T-helper 1 cell (primary cell): Measurements from ENCODE around the gene GNG7.
A peak's percentile ranks its signal among the peaks of the same experiment; 100 is the strongest.
"Not testable (repeated sequence)": the region's sequence is repeated elsewhere in the genome, so short reads cannot be mapped to it uniquely, and the experiment has no call there.

Source experiments
- DNase-seq, 5 donors: peaks; one replicate each; pipeline ENCODE4 v3.0.0-alpha.2; 2012 to 2020

Gene GNG7

DNA sequence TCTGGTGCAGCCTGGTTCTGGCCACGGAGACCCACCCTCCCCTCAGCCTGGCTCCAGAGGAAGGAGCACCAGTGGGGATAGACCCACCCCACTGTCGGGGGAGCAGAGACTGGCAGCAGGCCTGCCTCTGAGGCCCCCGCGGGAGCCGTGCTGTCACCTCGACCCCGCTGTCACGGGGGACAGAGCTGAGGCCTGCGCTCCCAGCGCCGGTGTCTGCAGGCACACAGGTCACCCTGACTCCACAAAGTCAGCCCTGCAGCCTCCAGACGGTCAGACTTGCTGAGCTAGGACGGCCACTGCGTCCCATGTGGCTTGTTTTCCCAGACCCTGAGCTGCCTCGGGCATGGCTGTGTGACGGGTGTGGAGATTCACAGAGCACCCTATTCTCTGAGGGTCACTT is 32.3 kb downstream of the GNG7 start:
- no peak for DNase-seq

DNA sequence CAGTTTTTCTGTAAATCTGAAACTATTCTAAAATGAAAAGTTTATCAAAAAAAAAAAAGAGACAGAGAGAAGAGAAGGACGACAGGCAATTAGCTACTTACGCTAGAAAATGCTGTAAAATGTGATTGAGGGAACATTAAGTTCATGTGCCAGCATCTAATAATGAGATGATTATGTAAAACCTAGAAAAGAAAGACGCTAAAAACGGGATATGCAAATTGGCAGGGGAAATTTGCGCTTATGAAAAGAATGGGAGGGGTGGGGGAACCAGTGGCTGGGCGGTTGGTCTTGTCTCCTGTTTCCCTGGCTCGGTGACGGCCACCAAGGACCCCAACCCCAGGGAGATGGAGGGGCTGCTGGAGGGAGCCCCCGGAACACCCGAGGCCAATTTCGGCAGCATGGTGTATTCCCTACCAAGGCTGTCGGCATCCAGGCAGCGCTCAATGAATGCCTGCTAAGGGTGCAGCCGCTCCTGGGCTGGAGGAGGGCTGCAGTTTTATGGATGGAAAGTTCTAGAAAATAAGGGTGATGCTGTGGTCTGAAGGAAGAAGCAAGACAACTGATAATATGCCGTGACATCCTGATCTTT is 34.2 kb downstream of the GNG7 start:
- DNase-seq, result no peak

DNA sequence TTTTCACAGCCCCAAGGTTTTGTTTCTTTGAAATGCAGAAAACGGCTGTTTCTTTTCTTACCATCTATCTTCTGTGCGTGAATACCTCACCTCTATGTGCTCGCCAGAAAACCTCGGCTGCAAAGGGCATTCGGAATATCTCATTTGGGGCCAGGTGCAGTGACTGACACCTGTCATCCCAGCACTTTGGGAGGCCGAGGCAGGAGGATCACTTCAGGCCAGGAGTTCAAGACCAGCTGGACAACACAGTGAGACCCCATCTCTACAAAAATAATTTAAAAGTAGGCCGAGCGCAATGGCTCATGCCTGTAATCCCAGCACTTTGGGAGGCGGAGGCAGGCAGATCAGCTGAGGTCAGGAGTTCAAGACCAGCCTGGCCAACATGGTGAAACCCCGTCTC is 35.1 kb downstream of the GNG7 start:
- not testable (repeated sequence) for DNase-seq

DNA sequence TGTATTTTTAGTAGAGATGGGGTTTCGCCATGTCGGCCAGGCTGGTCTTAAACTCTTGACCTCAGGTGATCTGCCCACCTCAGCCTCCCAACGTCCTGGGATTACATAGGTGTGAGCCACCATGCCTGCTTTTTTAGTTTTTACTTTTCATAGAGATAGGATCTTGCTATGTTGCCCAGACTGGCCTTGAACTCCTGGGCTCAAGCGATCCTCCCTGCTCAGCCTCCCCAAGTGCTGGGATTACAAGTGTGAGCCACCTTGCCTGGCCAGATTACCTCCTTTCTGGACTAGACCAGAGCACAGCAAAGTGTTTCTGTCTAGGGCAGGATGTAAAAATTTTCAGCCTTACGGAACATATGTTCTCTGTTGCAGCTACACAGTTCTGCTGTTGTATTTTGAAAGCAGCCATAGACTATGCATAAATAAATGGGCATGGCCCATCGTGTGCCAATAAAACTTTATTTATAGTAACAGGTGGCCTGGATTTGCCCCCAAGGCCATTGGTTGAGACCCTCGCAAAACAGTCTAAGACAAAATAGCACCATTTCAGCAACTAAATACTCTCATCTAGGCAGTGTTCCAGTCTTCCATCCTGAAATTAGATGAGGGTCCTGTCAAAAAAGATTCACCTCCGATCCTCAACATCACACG is 36.0 kb downstream of the GNG7 start:
- no peak for DNase-seq

DNA sequence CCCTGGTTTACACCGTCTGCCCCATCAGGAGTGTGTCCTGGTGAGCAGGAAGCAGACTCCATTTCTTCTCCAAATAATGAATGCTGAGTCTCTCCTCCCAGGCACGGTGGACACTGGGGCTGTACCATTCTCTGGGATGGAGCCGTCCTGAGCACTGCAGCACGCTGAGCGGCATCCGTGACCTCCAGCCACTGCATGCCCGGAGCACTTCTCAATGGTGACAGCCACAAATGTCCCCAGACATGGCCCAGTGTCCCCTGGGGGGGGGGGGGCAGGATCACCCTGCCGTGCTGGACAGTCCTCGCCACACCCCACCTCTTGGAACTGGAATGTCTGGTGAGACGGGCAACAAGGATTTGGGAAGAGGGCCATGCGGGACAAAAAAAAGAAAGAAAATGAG is 37.4 kb downstream of the GNG7 start:
- DNase-seq, result no peak

DNA sequence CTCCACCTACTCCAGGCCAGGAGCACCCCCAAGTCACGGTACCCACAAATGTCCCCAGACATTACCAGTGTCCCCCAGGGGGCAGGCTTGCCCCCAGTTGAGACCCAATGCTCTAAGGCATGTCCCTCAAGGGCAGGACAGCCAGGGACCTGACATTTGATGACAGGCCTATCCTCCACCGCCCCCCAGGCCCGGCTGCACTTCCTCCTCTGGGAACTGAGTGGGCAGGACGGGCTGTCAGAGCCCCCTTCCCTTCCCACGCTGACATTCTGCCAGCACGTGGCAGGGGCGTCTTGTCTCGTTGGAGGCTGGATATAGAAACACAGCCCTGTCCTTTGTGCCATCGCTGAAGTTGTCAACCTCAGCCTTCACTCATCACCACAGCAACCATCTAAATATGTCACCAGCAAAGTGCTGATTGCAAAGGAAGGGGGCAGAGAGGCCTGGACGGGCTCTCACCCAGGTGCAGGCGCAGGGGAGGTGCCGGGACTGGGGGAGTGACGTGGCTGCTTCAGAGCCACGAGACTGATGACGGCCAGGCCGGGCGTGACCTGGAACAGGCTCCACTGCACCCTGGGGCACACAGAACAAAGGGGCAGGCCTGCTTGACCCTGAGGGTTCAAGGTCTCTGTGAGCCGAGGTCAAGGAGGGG is 38.4 kb downstream of the GNG7 start:
- DNase-seq, result no peak

DNA sequence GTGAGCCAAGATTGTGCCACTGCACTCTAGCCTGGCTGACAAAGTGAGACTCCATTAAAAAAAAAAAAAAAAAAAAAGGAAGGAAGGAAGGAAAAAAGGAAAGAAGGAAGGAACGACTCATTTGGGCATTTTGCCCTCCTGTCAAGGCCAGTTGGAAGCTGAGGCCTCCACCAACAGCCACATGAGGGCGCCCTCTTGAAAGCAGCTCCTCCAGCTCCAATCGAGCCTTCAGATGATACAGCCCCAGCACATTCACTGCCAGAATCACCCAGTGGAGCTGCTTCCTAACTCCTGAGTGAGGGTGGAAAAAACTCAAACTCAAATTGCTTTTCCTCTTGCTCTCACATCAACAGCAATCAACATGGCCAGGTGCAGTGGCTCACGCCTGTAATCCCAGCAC is 40.9 kb downstream of the GNG7 start:
- DNase-seq, result no peak

DNA sequence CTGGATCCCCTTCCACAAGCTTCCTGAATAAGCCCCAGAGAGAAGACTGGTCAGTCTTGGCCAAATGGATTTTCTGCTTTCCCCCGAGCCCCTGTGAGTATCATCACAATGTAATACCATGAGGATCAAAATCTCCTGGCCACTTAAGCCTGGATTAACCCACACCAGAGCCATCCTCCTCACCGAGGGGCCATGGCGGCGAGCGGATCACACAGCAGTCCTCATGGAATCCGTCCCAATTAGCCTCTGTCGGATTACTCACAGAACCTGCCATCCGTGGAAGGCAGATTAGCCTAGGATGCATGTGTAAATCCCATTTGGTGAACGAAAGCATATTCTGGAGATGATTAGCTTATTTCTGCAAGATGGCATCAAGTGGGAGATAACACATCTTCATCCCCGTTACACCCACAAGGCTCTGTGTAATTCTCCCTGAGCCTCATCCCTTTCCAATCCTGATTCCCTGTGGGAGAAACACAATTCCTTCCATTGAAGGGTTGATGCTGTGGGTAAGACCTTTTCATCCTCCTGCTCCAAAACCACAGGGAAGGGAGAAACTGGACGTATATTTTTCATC is 42.5 kb downstream of the GNG7 start:
- DNase-seq, result no peak

DNA sequence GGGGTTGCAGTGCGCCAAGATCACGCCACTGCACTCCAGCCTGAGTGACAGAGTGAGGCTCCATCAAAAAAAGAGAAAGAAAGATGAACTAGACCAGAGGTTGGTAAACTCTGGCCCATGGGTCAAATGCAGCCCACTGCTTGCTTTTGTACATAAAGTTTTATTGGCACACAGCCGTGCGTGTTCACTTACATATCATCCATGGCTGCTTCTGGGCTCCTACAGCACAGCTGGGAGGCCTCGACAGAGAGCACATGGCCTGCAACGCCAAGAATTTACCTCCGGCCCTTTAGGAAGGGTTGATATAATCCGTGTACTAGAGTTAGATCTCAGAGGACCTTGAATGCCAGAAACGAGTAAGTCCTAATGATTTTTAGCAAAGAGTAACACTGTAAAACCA is 46.0 kb downstream of the GNG7 start:
- DNase-seq, result no peak

DNA sequence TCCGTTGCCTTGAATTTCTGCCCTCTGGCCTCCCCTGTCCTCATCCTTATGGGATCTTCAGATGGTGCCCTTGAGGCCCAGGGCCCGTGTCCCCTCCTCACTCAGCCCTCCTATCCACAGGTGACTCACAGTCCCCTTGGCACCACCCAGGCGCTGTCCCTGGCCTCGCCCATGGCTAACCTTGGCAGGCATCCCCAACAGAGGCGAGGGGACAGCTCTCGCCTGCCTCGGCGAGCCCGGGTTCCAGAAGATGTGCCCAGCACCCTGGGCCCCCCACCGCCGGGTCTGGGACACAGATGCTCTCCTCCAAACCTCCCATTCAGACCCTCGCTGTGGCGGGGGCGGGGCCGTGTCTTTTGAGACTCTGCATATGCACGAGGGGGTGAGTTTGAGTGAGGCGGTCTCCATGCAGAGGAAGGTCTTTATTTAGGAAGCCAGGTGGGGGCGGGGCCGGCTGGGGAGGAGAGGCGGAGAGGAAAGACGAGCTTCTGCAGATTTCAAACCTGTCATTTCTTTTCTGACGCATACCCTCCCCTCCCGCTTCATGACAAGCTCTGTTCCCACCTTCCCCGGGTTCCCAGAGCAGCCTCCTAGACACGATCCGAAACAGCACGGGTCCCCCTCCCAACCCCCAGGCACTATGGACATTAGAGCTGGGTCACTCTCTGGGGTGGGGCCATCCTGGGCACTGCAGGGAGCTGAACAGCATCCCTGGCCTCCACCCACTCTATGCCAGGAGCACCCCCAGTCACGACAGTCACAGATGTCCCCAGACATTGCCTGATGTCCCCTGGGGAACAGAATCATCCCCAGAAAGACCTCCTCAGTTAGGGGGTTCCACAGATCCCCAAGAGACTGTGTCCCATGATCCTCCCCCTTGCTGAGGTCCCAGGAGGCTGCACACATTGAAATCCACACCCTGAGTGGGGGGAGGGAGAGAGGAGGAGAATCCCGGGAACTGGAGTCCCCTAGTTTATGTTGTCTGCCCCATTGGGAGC is 48.5 kb downstream of the GNG7 start:
- DNase-seq, result no peak

DNA sequence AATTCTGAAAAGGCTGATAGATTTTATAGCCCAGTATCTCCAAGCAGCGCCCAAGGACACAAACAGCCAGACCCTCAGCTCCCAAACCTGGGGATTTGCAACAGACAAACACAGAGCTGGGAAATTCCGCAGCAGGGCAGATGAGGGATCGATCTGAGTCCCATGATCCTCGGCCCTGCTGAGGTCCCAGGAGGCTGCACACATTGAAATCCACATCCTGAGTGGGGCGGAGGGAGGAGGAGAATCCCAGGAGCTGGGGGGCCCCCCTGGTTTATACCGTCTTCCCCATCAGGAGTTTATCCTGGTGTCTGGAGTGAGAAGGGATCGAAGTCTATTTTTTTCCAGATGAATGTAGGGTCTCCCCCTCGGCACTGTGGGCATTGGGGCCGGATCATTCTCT is 49.3 kb downstream of the GNG7 start:
- no peak for DNase-seq

DNA sequence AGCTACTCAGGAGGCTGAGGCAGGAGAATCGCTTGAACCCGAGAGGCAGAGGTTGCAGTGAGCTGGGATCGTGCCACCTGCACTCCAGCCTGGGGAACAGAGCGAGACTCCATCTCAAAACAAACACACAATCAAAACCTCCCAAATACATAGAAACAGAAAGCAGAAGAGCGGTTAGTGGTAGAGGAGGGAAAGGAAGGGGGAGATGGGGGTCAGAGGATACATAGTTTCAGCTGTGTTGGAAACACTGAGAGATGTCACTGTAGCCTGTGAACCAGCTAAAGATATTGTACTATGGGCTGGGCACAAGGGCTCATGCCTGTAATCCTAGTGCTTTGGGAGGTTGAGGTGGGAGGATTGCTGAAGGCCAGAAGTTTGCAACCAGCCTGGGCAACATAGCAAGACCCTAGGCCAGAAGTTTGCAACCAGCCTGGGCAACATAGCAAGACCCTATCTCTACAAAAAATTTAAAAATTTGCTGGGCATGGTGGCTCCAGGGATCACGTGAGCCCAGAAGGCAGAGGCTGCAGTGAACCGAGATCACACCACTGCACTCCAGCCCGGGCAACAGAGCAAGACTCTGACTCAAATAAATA is 49.9 kb downstream of the GNG7 start:
- DNase-seq, result no peak

DNA sequence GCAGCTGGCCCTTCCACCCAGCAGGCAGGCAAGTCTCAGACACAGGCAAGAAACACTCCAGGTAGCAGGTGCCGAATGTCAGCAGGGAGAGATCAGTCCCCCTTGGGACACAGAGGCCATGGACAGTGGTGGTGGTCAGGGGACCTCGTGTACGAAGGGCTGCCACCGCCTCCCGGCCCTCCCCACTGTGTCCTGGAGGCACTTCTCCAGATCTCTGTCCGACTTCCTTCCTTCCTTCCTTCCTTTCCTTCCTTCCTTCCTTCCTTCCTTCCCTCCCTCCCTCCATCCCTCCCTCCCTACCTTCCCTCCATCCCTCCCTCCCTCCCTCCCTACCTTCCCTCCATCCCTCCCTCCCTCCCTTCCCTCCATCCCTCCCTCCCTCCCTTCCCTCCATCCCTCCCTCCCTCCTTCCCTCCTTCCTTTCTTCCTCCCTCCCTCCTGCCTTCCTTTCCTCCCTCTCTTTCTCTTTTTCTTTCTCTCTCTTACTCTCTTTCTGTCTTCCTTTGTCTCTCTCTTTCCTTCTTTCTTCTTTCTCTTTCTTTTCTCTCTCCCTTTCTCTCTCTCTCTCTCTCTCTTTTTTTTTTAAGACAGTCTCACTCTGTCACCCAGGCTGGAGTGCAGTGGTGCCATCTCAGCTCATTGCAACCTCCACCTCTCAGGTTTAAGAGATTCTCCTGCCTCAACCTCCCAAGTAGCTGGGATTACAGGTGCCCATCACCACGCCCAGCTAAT is 51.3 kb downstream of the GNG7 start:
- not testable (repeated sequence) for DNase-seq

DNA sequence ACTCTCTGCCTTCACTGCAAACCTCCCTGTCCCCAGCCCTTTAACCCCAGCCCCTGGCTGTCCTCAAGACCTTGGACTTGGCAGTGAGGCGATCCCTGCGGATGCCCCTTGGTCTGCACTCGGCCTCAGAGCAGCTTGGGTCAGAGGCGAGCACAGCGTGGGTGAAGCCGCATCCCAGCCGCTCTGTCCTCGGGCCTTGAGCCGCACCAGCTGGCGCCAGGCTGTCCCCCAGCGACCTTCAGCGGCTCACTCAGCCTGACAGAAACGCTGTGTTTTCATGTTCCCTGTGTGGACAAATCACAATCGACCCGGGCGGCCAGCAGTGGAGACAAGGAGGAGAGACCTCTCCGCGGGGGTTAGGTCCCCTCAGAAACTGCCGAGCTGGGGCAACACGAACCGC is 52.0 kb downstream of the GNG7 start:
- DNase-seq, result no peak

DNA sequence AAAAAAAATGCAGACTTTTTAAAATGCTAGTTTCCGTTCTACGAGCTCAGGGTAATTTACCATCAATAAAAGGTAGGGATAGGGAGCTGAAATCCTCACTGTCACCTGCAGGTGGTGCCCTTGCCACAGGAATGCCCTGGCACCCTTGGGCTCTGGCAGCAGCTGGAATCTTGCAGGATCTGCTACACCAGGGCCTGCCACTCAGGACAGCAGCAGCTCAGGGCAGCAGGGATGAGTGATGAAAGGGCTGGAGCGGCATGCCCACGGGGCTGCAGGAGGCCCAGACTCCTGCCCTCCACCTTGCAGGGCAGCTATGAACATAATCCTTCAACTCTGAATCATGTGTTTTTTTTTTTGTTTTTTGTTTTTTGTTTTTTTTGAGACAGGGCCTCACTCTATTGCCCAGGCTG is 54.0 kb downstream of the GNG7 start:
- DNase-seq, result peak; percentile 35 to 72 (median 61)

DNA sequence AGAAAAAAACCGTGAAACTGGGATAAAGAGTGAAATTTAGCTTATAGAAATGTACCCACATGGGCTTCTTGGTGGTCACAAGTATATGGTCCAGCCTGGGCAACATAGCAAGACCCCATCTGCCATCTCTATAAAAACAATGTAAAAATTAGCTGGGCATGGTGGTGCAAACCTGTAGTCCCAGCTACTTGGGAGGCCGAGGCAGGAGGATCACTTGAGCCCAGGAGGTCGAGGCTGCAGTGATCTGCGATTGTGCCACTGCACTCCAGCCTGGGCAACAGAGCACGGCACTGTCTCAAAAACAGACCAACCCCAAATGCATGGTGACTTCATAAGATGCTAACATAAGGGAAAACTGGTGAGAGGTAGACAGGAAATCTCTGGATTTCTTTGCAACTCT is 54.4 kb downstream of the GNG7 start:
- DNase-seq, result no peak

DNA sequence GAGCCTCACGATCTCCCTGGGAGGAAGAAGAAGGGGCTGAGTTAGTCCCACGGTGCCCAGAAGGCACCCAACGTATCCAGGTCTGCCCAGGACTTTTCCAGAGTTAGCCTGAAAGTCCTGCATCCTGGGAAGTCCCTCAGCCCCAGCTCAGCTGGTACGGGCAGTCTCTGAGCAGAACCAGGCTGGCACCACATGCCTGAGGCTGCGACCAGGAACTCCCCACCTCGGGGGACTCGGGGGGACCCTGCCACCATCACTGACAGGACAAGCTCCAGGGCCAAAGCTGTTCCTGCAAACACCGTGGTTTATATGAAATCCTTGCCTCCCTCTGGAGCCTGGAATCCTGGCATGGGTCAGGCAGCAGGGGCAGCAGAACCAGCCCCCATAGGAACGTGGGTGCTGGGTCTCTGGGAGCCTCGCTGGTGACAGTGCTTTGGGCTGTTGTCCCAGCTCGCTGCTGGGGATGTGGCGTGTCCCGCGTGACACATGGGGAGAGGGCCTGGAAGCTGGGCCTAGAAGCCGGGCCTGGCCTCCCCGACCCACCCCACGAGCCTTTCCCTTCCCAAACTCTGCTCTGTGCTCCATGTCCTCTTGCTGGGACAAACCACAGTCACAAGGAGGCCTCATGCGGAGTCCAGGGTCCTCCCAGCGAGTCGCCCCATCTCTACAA is 55.5 kb downstream of the GNG7 start:
- DNase-seq, result no peak

DNA sequence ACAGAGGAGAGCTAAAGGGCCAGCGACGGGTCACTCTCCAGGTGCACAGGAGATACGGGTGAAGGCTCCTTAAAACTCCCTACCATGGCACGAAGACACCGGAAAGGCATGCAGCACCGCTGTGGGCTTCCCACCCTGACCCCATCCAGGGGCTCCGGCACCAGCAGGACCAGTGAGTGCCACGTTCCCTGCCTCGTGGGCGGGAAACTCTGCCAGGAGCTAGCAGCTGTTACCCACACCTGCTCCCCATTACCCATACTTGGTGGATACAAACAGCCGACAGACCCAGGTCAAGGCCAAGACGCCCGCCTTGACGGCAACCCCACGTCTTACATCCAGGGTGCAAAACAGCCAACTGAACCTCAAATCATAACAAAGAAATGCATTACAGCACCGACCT is 56.7 kb downstream of the GNG7 start:
- DNase-seq, result no peak

DNA sequence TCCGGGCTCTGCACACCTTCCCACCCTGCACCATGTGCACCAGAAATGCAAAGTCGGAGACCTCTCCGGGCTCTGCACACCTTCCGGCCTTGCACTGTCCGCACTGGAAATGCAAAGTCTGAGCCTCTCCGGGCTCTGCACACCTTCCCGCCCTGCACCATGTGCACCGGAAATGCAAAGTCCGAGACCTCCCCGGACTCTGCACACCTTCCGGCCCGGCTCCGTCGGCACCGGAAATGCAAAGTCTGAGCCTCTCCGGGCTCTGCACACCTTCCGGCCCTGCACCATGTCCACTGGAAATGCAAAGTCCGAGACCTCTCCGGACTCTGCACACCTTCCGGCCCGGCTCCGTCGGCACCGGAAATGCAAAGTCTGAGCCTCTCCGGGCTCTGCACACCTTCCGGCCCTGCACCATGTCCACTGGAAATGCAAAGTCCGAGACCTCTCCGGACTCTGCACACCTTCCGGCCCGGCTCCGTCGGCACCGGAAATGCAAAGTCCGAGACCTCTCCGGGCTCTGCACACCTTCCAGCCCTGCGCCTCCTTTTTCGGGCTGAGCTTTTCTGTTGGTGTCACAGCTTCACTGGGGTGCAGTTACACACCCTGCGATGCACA is 59.3 kb downstream of the GNG7 start:
- DNase-seq, result not testable (repeated sequence)

DNA sequence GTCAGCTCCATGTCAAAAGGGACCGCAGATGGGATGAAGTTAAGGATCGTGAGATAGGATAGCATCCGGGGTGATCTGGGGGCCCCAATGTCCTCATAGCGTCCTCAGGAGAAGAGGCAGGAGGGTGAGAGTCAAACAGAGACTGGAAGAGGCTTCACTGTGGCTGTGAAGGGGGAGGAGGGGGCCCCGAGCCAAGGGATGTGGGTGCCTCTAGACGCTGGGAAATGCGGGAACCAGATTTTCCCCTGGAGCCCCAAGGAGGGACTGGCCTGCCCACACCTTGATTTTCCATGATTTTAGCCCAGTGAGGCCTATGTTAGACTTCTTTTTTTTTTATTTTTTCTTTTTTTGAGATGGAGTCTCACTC is 61.2 kb downstream of the GNG7 start:
- DNase-seq, result no peak
